GM19372 (cell line): ENCODE data around the gene CBLB.

Experiments used
- ATAC-seq: cut with Tn5 transposase; IDR thresholded peaks from one replicate; pipeline ENCODE4 v1.9.1; 2021; ENCODE audit warnings: mild to moderate bottlenecking, low read depth, moderate library complexity; ENCODE audit not compliant: unreplicated experiment

The CBLB gene

GRCh38 chr3:105847865-105848264, 20.9 kb downstream of the CBLB start:
- ATAC-seq: no peak

GRCh38 chr3:105847452-105847851, 21.4 kb downstream of the CBLB start:
- no peak for ATAC-seq

GRCh38 chr3:105846809-105847208, 22.0 kb downstream of the CBLB start:
- no peak for ATAC-seq

- ATAC-seq: no peak
These were observed 23.3 kb downstream of the CBLB start for GRCh38 chr3:105845488-105845887.

GRCh38 chr3:105844704-105845103, 24.1 kb downstream of the CBLB start:
- no peak for ATAC-seq

GRCh38 chr3:105843994-105844393, 24.8 kb downstream of the CBLB start:
- no peak for ATAC-seq

GRCh38 chr3:105842943-105843342, 25.9 kb downstream of the CBLB start:
- ATAC-seq: no peak

- ATAC-seq: no peak
These were observed 26.4 kb downstream of the CBLB start for GRCh38 chr3:105842449-105842848.

- ATAC-seq: no peak
These were observed 30.9 kb downstream of the CBLB start for GRCh38 chr3:105837947-105838346.

GRCh38 chr3:105837143-105837740, 31.6 kb downstream of the CBLB start:
- ATAC-seq: peak; percentile 89

GRCh38 chr3:105836533-105836932, 32.3 kb downstream of the CBLB start:
- ATAC-seq: peak; percentile 56

- ATAC-seq: no peak
These were observed 33.2 kb downstream of the CBLB start for GRCh38 chr3:105835606-105836005.

- no peak for ATAC-seq
These were observed 34.0 kb downstream of the CBLB start for GRCh38 chr3:105834768-105835167.

- ATAC-seq: no peak
These were observed 36.2 kb downstream of the CBLB start for GRCh38 chr3:105832644-105833043.

GRCh38 chr3:105830836-105831235, 38.0 kb downstream of the CBLB start:
- no peak for ATAC-seq

GRCh38 chr3:105829871-105830622, 38.8 kb downstream of the CBLB start:
- ATAC-seq: no peak

GRCh38 chr3:105829229-105829628, 39.6 kb downstream of the CBLB start:
- ATAC-seq: no peak

GRCh38 chr3:105828703-105829102, 40.1 kb downstream of the CBLB start:
- peak; percentile 40 for ATAC-seq

GRCh38 chr3:105827959-105828358, 40.9 kb downstream of the CBLB start:
- no peak for ATAC-seq

GRCh38 chr3:105826778-105827634, 41.8 kb downstream of the CBLB start:
- no peak for ATAC-seq

- no peak for ATAC-seq
These were observed 44.7 kb downstream of the CBLB start for GRCh38 chr3:105824129-105824528.
